Measurements from ENCODE around the gene PCNT. TPM values are rescaled to one million over a fixed set of nuclear protein-coding genes. Genes with fewer than 3 reads are reported as not detected.

PCNT gene
- total and polyA plus RNA-seq, 9 of the 15 experiments (the other 6 are each of a cell fraction or from before 2014, with no cell fraction given), result 9.1 to 53.5 (median 31.3) TPM

- TF ChIP-seq ZBTB34 (CRISPR knock-in tag; IDR thresholded peaks at IDR 0.05) (no peak), POLR2G (IDR thresholded peaks at IDR 0.05; ENCODE audit: low read depth, low read length) (no peak), TBL1XR1 (IDR thresholded peaks at IDR 0.05; ENCODE audit: low read length in 2 of 2) (no peak), COPS2 (conservative IDR thresholded peaks at IDR 0.05) (no peak), ZSCAN32 (CRISPR knock-in tag; IDR thresholded peaks at IDR 0.05) (no peak), ERF (CRISPR knock-in tag; IDR thresholded peaks at IDR 0.05) (no peak)
Observed at GRCh38 chr21:46361176-46361575, 37.2 kb downstream of the PCNT start (continued).

GRCh38 chr21:46361935-46362334 is 38.0 kb downstream of the PCNT start:
- ATAC-seq, result no peak
- in situ Hi-C loops (cut with MboI), result no loop called here

More at GRCh38 chr21:46361935-46362334, 38.0 kb downstream of the PCNT start:
- intact Hi-C loops (cut with micrococcal nuclease), result no loop called here
- CTCF ChIA-PET (ENCODE audit: low intra/inter-chr PET ratio), result no interaction called here
- TF ChIP-seq ZNF224 (CRISPR knock-in tag; IDR thresholded peaks at IDR 0.05), result no peak
- TF ChIP-seq GTF2E2 (tag; IDR thresholded peaks at IDR 0.05), result no peak
- no peak for TF ChIP-seq BRF1 (IDR thresholded peaks at IDR 0.05; ENCODE audit: borderline replicate concordance, extremely low read depth, insufficient read length)
- TF ChIP-seq ZNF518B (CRISPR knock-in tag; IDR thresholded peaks at IDR 0.05), result no peak
- no peak for TF ChIP-seq SMAD4 (CRISPR knock-in tag; conservative IDR thresholded peaks at IDR 0.05)
- H3K9me1 ChIP-seq (ENCODE audit: control insufficient read depth, insufficient read depth, low read length), result peaks cover 6% of the 10 kb centered on the region
- no peaks in the 10 kb centered on the region for H3K79me2 ChIP-seq (ENCODE audit: control insufficient read depth, insufficient read depth, low read length)
- no peak overlapping the region for H3K4me2 ChIP-seq (ENCODE audit: insufficient read depth, low read length)
- no peaks in the 10 kb centered on the region for H3K27me3 ChIP-seq (ENCODE audit: control insufficient read depth in 2 of 2, insufficient read depth in 2 of 2, low read length in 2 of 2)
- H3K9ac ChIP-seq (ENCODE audit: insufficient read depth in 1 of 2, low read depth in 2 of 2, low read length in 2 of 2), result no peak overlapping the region
- peaks cover 0 to 7% of the 10 kb centered on the region in 2 experiments; a peak in 1 of 5 replicates for H3K4me1 ChIP-seq (replicated peaks in 1 of 2; ENCODE audit: control insufficient read depth in 2 of 2, insufficient read depth in 2 of 2, low read length in 2 of 2)
- DNase-seq (ENCODE audit: extremely low read depth in 1 of 4, low spot score in 3 of 4) (no peak), FAIRE-seq (no peak)
- H2AFZ ChIP-seq (ENCODE audit: low read depth, low read length), result no peak overlapping the region
- peaks cover 79% of the 10 kb centered on the region; the same call in 2 of the 3 replicates for H3K36me3 ChIP-seq (ENCODE audit: control insufficient read depth, insufficient read depth, low read length)
- no peak overlapping the region for H3K4me3 ChIP-seq
- H4K20me1 ChIP-seq (replicated peaks; ENCODE audit: control insufficient read depth, insufficient read depth, low read length), result no peaks in the 10 kb centered on the region
- no TSS peak for BruUV-seq (replicated peaks)
- WGBS (ENCODE audit: insufficient coverage, low coverage, missing lambda C conversion rate), result 82% methylated on average over 10 of the region's 10 CpGs
- no peak overlapping the region for H3K27ac ChIP-seq (ENCODE audit: extremely low read depth, low read depth, low read length)
- POLR2A ChIA-PET, result no interaction called here
- H3K9me3 ChIP-seq (replicated peaks; ENCODE audit: control insufficient read depth, insufficient read depth, low read depth, low read length), result no peaks in the 10 kb centered on the region
